HepG2 (cell line): ENCODE data around the gene RARA. TPM values are rescaled to one million over a fixed set of nuclear protein-coding genes. Genes with fewer than 3 reads are reported as not detected.

ENCODE experiments used
- CBFB ChIP-seq: sonication (generic); formaldehyde crosslinking; IDR thresholded peaks from 2 replicates; pipeline ENCODE4 v1.4.0; 2020; ENCODE audit warnings: missing genetic modification reagents
- FOSL2 ChIP-seq: sonication (generic); formaldehyde crosslinking; IDR thresholded peaks from 2 replicates; pipeline ENCODE4 v1.4.0; 2020; ENCODE audit warnings: missing genetic modification reagents
- HNF4A ChIP-seq: sonication (generic); formaldehyde crosslinking; IDR thresholded peaks from 2 replicates; pipeline ENCODE4 v1.4.0; 2020; ENCODE audit warnings: missing genetic modification reagents
- HOXA3 ChIP-seq: sonication (generic); formaldehyde crosslinking; IDR thresholded peaks from 2 replicates; pipeline ENCODE4 v1.5.0; 2020; ENCODE audit warnings: missing genetic modification reagents
- KLF12 ChIP-seq: sonication (generic); formaldehyde crosslinking; IDR thresholded peaks from 2 replicates; pipeline ENCODE4 v1.4.0; 2020; ENCODE audit warnings: missing genetic modification reagents, borderline replicate concordance
- MEIS2 ChIP-seq: sonication (generic); formaldehyde crosslinking; IDR thresholded peaks from 2 replicates; pipeline ENCODE4 v1.9.0; 2021; ENCODE audit warnings: mild to moderate bottlenecking, missing genetic modification reagents
- ONECUT2 ChIP-seq: sonication (generic); formaldehyde crosslinking; IDR thresholded peaks from 2 replicates; pipeline ENCODE4 v1.4.0; 2020; ENCODE audit warnings: missing genetic modification reagents
- PCBP1 ChIP-seq: fragments of 200-400 bp; formaldehyde crosslinking; IDR thresholded peaks from 2 replicates; pipeline ENCODE4 v1.6.1; 2017; ENCODE audit warnings: mild to moderate bottlenecking, low read depth, low read length, borderline replicate concordance
- PITX1 ChIP-seq: sonication (generic); formaldehyde crosslinking; IDR thresholded peaks from 2 replicates; pipeline ENCODE4 v1.5.1; 2020; ENCODE audit warnings: mild to moderate bottlenecking, missing genetic modification reagents
- SNAPC2 ChIP-seq: sonication (generic); formaldehyde crosslinking; IDR thresholded peaks from 2 replicates; pipeline ENCODE4 v1.8.1; 2022; ENCODE audit warnings: mild to moderate bottlenecking, missing genetic modification reagents
- U2AF1 ChIP-seq: fragments of 200-400 bp; formaldehyde crosslinking; optimal IDR thresholded peaks from 2 replicates; pipeline ENCODE3; 2017; ENCODE audit warnings: mild to moderate bottlenecking, low read depth, low read length
- ZBTB1 ChIP-seq: sonication (generic); formaldehyde crosslinking; IDR thresholded peaks from 2 replicates; pipeline ENCODE4 v1.4.0; 2020; ENCODE audit warnings: missing genetic modification reagents, borderline replicate concordance
- ZBTB42 ChIP-seq: sonication (generic); formaldehyde crosslinking; IDR thresholded peaks from 2 replicates; pipeline ENCODE4 v1.5.0; 2020; ENCODE audit warnings: mild to moderate bottlenecking, missing genetic modification reagents
- ZFAT ChIP-seq: sonication (generic); formaldehyde crosslinking; conservative IDR thresholded peaks from 2 replicates; pipeline ENCODE4 v1.8.1; 2023; ENCODE audit warnings: missing genetic modification reagents, inconsistent platforms
- ZMYM2 ChIP-seq: sonication (generic); formaldehyde crosslinking; IDR thresholded peaks from 2 replicates; pipeline ENCODE4 v1.8.0; 2022; ENCODE audit warnings: mild to moderate bottlenecking, missing genetic modification reagents
- ZNF224 ChIP-seq: sonication (generic); formaldehyde crosslinking; IDR thresholded peaks from 2 replicates; pipeline ENCODE4 v1.5.0; 2020; ENCODE audit warnings: mild to moderate bottlenecking, missing genetic modification reagents
- ZNF282 ChIP-seq: fragments of 450-650 bp; IDR thresholded peaks from 2 replicates; pipeline ENCODE4 v1.6.1; 2018; ENCODE audit not compliant: partially characterized antibody
- ZNF430 ChIP-seq: sonication (generic); formaldehyde crosslinking; IDR thresholded peaks from 2 replicates; pipeline ENCODE4 v1.9.0; 2021; ENCODE audit warnings: mild to moderate bottlenecking, missing genetic modification reagents
- ZNF644 ChIP-seq: IDR thresholded peaks from 2 replicates; pipeline ENCODE4 v1.6.1; 2016; ENCODE audit warnings: low read depth
- ZNF878 ChIP-seq: sonication (generic); formaldehyde crosslinking; IDR thresholded peaks from 2 replicates; pipeline ENCODE4 v1.8.1; 2023; ENCODE audit warnings: mild to moderate bottlenecking, missing genetic modification reagents, moderate library complexity
- polyA plus RNA-seq, 8 experiments: library from polyadenylated mRNA; depleted of rRNA in 3 of 8; stranded (reverse) in 7 of 8; unstranded in 1 of 8; fragments of >200 nt; fragmentation: Illumina TruSeq in 4 of 8; extraction: Trizol in 4 of 8; gene quantifications; 2 replicates each; pipeline versions ENCODE4 v1.2.1 to v1.2.3, GENCODE V29; 2011 to 2016; ENCODE audit warnings: low read depth in 4 of 8, missing spikeins in 1 of 8, mixed read lengths in 1 of 8; ENCODE audit not compliant: insufficient read depth in 1 of 8
- total RNA-seq, 5 experiments: library from RNA; depleted of rRNA; stranded (reverse); fragments of >200 nt; fragmentation: Illumina TruSeq; extraction: Trizol; gene quantifications; 2 replicates each; pipeline ENCODE4 v1.2.3, GENCODE V29; 2016; ENCODE audit warnings: low read depth in 1 of 5
- TF ChIP-seq, protein P1 (sequence below): sonication (generic); formaldehyde crosslinking; IDR thresholded peaks from 2 replicates; pipeline ENCODE4 v1.4.0; 2020; ENCODE audit warnings: mild to moderate bottlenecking, low read depth, missing genetic modification reagents
- TF ChIP-seq, protein P2 (sequence below): sonication (generic); formaldehyde crosslinking; conservative IDR thresholded peaks from 2 replicates; pipeline ENCODE4 v1.8.0; 2022; ENCODE audit warnings: missing genetic modification reagents
- TF ChIP-seq, protein P3 (sequence below): sonication (generic); formaldehyde crosslinking; IDR thresholded peaks from 2 replicates; pipeline ENCODE4 v1.4.0; 2020; ENCODE audit warnings: low read depth, mild to moderate bottlenecking, missing genetic modification reagents
- TF ChIP-seq, protein P4 (sequence below): sonication (generic); formaldehyde crosslinking; IDR thresholded peaks from 2 replicates; pipeline ENCODE4 v1.4.0; 2020; ENCODE audit warnings: missing genetic modification reagents
- TF ChIP-seq, protein P5 (sequence below): sonication (generic); formaldehyde crosslinking; IDR thresholded peaks from 2 replicates; pipeline ENCODE4 v1.4.0; 2020; ENCODE audit warnings: missing genetic modification reagents
- TF ChIP-seq, protein P6 (sequence below): sonication (generic); formaldehyde crosslinking; IDR thresholded peaks from 2 replicates; pipeline ENCODE4 v1.4.0; 2020; ENCODE audit warnings: missing genetic modification reagents; ENCODE audit errors: not compliant biosample characterization

RARA gene
- total and polyA plus RNA-seq, 2 of the 13 experiments (the other 11 are each of a cell fraction or from before 2014, with no cell fraction given), result 6.4 to 8.6 TPM

DNA sequence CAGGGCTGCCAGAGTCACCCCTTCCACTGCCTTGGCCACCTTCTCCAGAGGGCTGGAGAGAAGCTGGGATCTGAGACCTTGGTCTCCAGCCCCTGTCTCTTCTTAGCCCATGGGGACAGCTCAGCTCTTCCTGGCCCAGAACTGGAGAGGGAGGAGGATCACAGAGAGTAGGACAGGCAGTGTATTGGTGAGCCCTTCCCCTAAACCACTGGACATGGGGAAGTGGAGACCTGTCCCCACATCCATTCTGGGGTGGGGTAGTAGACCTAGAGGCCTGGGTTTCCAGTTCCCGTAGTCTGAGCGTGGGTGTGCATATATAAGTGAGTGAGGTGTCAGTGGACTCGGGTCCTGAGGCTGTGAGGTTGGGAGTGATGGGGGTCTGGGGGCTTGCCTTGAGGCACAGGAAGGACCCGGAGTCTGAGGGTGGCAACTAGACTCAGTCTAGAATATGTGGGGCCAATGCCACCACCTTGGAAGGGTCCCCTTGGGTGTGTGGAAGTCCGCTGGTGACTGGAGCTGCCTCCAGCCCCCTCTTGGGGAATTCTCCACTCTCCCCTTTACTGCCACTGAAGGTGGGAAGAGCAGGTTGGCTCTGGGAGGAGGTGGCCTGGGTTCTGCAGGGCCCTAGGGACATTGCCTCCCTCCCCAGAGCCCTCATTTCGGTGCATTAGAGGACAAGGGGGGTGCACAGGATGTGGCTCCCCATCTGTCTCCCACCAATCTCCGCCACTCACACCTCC lies 35.6 kb downstream of the RARA start (continued):
- TF ChIP-seq ZNF430 (CRISPR knock-in tag) (no peak), CBFB (CRISPR knock-in tag) (no peak), ONECUT2 (CRISPR knock-in tag) (no peak), MEIS2 (no peak), ZNF878 (0 out of 2 replicates have a peak, but pooled peaks have one; percentile 54), ZFAT (CRISPR knock-in tag) (no peak), ZNF224 (CRISPR knock-in tag) (no peak), PITX1 (CRISPR knock-in tag) (no peak), ZBTB1 (CRISPR knock-in tag) (no peak), HNF4A (CRISPR knock-in tag) (no peak), HOXA3 (CRISPR knock-in tag) (no peak), SNAPC2 (CRISPR knock-in tag) (no peak), U2AF1 (no peak), ZMYM2 (CRISPR knock-in tag) (no peak), ZNF644 (CRISPR knock-in tag) (no peak), KLF12 (CRISPR knock-in tag) (no peak), PCBP1 (no peak), ZNF282 (no peak), ZBTB42 (peak; percentile 22; the same call in 1 of the 2 replicates), FOSL2 (no peak)
- TF ChIP-seq, protein P1, sequence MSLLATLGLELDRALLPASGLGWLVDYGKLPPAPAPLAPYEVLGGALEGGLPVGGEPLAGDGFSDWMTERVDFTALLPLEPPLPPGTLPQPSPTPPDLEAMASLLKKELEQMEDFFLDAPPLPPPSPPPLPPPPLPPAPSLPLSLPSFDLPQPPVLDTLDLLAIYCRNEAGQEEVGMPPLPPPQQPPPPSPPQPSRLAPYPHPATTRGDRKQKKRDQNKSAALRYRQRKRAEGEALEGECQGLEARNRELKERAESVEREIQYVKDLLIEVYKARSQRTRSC, result no peak
- TF ChIP-seq, protein P2, sequence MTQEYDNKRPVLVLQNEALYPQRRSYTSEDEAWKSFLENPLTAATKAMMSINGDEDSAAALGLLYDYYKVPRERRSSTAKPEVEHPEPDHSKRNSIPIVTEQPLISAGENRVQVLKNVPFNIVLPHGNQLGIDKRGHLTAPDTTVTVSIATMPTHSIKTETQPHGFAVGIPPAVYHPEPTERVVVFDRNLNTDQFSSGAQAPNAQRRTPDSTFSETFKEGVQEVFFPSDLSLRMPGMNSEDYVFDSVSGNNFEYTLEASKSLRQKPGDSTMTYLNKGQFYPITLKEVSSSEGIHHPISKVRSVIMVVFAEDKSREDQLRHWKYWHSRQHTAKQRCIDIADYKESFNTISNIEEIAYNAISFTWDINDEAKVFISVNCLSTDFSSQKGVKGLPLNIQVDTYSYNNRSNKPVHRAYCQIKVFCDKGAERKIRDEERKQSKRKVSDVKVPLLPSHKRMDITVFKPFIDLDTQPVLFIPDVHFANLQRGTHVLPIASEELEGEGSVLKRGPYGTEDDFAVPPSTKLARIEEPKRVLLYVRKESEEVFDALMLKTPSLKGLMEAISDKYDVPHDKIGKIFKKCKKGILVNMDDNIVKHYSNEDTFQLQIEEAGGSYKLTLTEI (CRISPR knock-in tag), result no peak
- TF ChIP-seq, protein P3, sequence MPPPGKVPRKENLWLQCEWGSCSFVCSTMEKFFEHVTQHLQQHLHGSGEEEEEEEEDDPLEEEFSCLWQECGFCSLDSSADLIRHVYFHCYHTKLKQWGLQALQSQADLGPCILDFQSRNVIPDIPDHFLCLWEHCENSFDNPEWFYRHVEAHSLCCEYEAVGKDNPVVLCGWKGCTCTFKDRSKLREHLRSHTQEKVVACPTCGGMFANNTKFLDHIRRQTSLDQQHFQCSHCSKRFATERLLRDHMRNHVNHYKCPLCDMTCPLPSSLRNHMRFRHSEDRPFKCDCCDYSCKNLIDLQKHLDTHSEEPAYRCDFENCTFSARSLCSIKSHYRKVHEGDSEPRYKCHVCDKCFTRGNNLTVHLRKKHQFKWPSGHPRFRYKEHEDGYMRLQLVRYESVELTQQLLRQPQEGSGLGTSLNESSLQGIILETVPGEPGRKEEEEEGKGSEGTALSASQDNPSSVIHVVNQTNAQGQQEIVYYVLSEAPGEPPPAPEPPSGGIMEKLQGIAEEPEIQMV, result no peak
- TF ChIP-seq, protein P4, sequence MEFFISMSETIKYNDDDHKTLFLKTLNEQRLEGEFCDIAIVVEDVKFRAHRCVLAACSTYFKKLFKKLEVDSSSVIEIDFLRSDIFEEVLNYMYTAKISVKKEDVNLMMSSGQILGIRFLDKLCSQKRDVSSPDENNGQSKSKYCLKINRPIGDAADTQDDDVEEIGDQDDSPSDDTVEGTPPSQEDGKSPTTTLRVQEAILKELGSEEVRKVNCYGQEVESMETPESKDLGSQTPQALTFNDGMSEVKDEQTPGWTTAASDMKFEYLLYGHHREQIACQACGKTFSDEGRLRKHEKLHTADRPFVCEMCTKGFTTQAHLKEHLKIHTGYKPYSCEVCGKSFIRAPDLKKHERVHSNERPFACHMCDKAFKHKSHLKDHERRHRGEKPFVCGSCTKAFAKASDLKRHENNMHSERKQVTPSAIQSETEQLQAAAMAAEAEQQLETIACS (CRISPR knock-in tag), result no peak
- TF ChIP-seq, protein P5, sequence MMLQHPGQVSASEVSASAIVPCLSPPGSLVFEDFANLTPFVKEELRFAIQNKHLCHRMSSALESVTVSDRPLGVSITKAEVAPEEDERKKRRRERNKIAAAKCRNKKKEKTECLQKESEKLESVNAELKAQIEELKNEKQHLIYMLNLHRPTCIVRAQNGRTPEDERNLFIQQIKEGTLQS (CRISPR knock-in tag), result no peak
- TF ChIP-seq, protein P6, sequence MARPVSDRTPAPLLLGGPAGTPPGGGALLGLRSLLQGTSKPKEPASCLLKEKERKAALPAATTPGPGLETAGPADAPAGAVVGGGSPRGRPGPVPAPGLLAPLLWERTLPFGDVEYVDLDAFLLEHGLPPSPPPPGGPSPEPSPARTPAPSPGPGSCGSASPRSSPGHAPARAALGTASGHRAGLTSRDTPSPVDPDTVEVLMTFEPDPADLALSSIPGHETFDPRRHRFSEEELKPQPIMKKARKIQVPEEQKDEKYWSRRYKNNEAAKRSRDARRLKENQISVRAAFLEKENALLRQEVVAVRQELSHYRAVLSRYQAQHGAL, result no peak
